ENCODE measurements around the gene SYT12.

DNA sequence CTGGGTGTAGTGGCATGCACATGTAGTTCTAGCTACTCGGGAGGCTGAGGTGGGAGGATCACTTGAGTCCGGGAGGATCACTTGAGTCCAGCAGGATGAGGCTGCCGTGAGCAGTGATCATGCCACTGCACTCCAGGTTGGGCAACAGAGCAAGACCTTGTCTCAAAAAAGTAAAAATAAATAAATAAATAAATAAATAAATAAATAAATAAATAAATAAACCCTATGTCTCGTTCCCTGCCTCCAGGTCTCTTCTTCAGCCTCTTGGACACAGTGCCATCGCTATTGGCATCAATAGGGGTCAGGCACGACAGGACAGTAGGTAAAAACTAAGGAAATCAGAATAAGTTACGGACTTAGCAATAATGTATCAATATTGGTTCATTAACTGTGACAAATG lies 23.4 kb upstream of the SYT12 start:
- TF ChIP-seq, protein P1, sequence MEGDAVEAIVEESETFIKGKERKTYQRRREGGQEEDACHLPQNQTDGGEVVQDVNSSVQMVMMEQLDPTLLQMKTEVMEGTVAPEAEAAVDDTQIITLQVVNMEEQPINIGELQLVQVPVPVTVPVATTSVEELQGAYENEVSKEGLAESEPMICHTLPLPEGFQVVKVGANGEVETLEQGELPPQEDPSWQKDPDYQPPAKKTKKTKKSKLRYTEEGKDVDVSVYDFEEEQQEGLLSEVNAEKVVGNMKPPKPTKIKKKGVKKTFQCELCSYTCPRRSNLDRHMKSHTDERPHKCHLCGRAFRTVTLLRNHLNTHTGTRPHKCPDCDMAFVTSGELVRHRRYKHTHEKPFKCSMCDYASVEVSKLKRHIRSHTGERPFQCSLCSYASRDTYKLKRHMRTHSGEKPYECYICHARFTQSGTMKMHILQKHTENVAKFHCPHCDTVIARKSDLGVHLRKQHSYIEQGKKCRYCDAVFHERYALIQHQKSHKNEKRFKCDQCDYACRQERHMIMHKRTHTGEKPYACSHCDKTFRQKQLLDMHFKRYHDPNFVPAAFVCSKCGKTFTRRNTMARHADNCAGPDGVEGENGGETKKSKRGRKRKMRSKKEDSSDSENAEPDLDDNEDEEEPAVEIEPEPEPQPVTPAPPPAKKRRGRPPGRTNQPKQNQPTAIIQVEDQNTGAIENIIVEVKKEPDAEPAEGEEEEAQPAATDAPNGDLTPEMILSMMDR (IDR thresholded peaks at IDR 0.05; ENCODE audit: low read depth, low read length) = no peak
- no peak for TF ChIP-seq EZH2phosphoT487 (IDR thresholded peaks at IDR 0.05; ENCODE audit: low read depth)

All from OCI-LY3 (cell line).